BLaER1 treated with 17β-estradiol and CSF1 and Interleukin-3, amounts not matched to agents 10 nM and 100 nM (cell line): ENCODE data around the gene TM6SF1.
A peak's percentile ranks its signal among the peaks of the same experiment; 100 is the strongest.
"Not testable (repeated sequence)": the region's sequence is repeated elsewhere in the genome, so short reads cannot be mapped to it uniquely, and the experiment has no call there.

ENCODE experiments used
- H3K27ac ChIP-seq, 11 experiments: shearing (Covaris generic); formaldehyde crosslinking; 2 replicates each; pipeline ENCODE4 v1.8.1; 2022
- H3K27me3 ChIP-seq, 11 experiments: shearing (Covaris generic); formaldehyde crosslinking; 2 replicates each; pipeline ENCODE4 v1.8.1; 2022
- H3K36me3 ChIP-seq, 11 experiments: shearing (Covaris generic); formaldehyde crosslinking; 2 replicates each; pipeline ENCODE4 v1.8.1; 2022
- H3K4me1 ChIP-seq, 10 experiments: shearing (Covaris generic); formaldehyde crosslinking; 2 replicates each; pipeline ENCODE4 v1.8.1; 2022
- H3K4me2 ChIP-seq, 11 experiments: shearing (Covaris generic); formaldehyde crosslinking; 2 replicates each; pipeline ENCODE4 v1.8.1; 2022
- H3K4me3 ChIP-seq, 10 experiments: shearing (Covaris generic); formaldehyde crosslinking; 2 replicates each; pipeline ENCODE4 v1.8.1; 2022
- H3K9ac ChIP-seq, 11 experiments: shearing (Covaris generic); formaldehyde crosslinking; 2 replicates each; pipeline ENCODE4 v1.8.1; 2022
- H3K9me3 ChIP-seq, 11 experiments: shearing (Covaris generic); formaldehyde crosslinking; replicated peaks in 1 of 11; 2 replicates each; pipeline ENCODE4 v1.8.1; 2022
- H4K20me1 ChIP-seq, 11 experiments: shearing (Covaris generic); formaldehyde crosslinking; 2 replicates each; pipeline ENCODE4 v1.8.1; 2022
- Cebpa-rat ChIP-seq, 11 experiments: shearing (Covaris generic); IDR thresholded peaks; 2 replicates each; pipeline ENCODE4 v1.8.1; 2022

The TM6SF1 gene

DNA sequence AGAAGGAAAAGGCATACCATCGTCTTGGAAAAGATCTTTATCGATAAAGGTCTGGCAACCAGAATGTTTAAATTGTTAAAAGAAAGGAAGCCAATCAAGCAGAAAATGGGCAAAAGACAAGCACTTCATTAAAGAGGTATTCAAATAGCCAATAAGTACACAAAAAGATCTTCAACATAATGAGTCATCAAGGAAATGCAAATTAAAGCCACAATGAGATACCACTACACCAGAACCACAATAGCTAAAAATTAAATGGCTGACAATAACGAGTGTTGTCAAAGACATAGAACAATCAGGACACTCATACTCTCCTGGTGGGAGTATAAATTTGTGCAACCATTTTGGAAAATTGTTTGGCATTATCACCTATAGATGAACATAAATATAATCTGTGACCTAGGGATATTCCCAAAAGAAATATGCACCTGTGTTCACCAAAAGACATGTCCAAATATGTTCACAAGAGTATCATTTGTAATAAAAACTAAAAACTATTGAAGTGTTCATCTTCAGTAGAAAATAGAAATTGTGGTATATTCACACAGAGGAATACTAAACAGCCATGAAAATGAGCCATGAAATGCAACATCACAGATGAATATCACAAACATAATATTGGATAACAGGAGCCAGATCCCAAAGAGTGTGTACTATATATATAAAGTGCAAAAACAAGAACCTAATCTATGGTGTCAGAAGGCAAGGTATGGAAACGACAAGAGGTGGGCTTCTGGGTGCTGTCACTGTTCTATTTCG, 26.0 kb upstream of the TM6SF1 start:
- H3K27me3 ChIP-seq = no peaks in the 10 kb centered on the region
- no peak overlapping the region for H3K27ac ChIP-seq
- 0 out of 22 replicates have a peak overlapping the region, but pooled peaks of 1 of the 11 experiments have one; percentile 9 for H3K4me2 ChIP-seq
- peaks cover 0 to 16% (median 4%) of the 10 kb centered on the region in 10 experiments; a peak in 7 of 20 replicates for H3K4me1 ChIP-seq
- no peak overlapping the region for H3K4me3 ChIP-seq
- H4K20me1 ChIP-seq = no peaks in the 10 kb centered on the region
- no peak for TF ChIP-seq Cebpa-rat (IDR thresholded peaks at IDR 0.05)
- H3K9me3 ChIP-seq = 0 out of 22 replicates have a peak, but pooled peaks cover 0 to 3% (median 0%) of the 10 kb centered on the region in 11 experiments
- H3K9ac ChIP-seq = no peak overlapping the region
- no peaks in the 10 kb centered on the region for H3K36me3 ChIP-seq

DNA sequence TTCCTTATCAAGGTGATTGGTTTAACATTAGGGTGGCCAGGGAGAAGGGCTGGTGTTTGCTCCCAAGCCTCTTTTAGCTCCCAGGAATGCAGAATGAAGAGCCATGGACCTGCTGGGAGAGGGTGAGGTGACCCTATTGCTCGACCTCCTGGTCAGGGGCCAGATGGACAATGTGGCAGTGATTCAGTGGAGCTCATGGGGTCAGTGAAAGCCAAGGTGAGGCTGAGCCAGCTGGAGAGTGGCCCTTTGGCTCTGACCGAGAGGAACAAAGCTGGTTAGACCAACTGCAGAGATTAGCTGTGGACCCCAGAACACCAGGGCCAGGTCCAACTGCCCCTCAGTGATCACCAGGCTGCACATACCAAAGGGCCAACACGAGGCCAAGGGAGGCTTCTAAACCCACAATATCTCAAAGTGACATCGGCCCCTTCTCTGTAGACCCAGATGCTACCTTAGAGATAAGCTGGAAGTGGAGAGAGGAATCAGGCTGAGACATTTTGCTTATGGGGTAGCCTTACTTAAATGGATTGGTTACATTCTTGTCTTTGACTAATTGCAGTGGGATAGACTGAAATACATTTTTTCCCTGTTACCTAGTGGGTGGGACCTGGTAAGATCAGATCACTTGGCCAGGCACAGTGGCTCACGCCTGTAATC, 24.6 kb upstream of the TM6SF1 start:
- H4K20me1 ChIP-seq = no peaks in the 10 kb centered on the region
- H3K36me3 ChIP-seq = no peaks in the 10 kb centered on the region
- TF ChIP-seq Cebpa-rat (IDR thresholded peaks at IDR 0.05) = no peak
- H3K4me1 ChIP-seq = peaks cover 0 to 17% (median 5%) of the 10 kb centered on the region in 10 experiments; a peak in 7 of 20 replicates
- no peak overlapping the region for H3K4me3 ChIP-seq
- H3K27me3 ChIP-seq = no peaks in the 10 kb centered on the region
- H3K9ac ChIP-seq = no peak overlapping the region
- H3K27ac ChIP-seq = no peak overlapping the region
- H3K9me3 ChIP-seq = 0 out of 22 replicates have a peak, but pooled peaks cover 0 to 3% (median 0%) of the 10 kb centered on the region in 11 experiments
- no peak overlapping the region for H3K4me2 ChIP-seq

DNA sequence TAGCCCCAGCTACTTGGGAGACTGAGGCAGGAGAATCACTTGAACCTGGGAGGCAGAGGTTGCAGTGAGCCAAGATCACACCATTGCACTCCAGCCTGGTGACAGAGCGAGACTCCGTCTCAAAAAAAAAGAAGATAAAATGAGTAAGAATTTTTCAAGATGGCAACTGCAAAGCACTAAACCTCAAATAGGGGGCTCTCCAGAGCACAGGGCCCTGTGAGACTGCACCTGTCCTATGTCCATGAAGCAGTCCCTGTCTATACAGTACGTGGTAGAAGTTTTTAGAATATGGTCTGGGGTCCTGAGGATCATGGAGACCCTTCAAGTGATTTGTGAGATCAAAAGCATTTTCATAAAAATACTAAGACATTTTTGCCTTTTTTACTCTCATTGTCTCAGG, 22.0 kb upstream of the TM6SF1 start:
- H3K9me3 ChIP-seq, H3K27me3 ChIP-seq, H3K27ac ChIP-seq, H3K36me3 ChIP-seq, H3K9ac ChIP-seq, H3K4me3 ChIP-seq, H4K20me1 ChIP-seq: not testable (repeated sequence)
- Histone ChIP-seq H3K4me2 (0 out of 22 replicates have a peak overlapping the region, but pooled peaks of 1 of the 11 experiments have one; percentile 21), H3K4me1 (peaks cover 0 to 17% (median 5%) of the 10 kb centered on the region in 10 experiments; a peak in 7 of 20 replicates)

DNA sequence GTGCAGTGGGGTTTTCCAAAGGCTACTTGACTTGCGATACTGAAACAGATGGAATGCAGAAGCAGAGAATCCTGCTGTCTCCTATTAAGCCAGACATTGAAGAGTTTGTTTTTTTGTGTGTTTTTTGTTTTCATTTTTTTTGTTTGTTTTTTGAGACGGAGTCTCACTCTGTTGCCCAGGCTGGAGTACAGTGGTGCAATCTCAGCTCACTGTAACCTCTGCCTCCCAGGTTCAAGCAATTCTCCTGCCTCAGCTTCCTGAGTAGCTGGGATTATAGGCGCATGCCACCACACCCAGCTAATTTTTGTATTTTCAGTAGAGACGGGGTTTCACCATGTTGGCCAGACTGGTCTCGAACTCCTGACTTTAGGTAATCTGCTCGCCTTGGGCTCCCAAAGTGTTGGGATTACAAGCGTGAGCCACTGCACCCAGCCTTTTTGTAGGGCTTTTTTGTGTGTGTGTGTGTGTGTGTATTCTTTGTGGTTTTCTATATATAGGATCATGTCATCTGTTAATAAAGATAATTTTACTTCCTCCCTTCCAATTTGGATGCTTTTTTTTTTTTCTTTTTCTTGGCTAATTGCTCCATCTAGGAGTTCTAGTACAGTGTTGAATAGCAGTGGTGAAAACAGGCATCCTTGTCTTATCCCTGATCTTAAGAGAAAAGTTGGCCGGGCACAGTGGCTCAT, 21.4 kb upstream of the TM6SF1 start:
- not testable (repeated sequence) for H3K27ac ChIP-seq, H3K36me3 ChIP-seq, H3K9me3 ChIP-seq, H3K27me3 ChIP-seq, H3K4me3 ChIP-seq, H4K20me1 ChIP-seq, H3K9ac ChIP-seq
- peaks cover 0 to 17% (median 5%) of the 10 kb centered on the region in 10 experiments; a peak in 7 of 20 replicates for H3K4me1 ChIP-seq
- H3K4me2 ChIP-seq = peak overlapping the region in 8 of 11 experiments; percentile 3 to 43 (median 11); a peak in 1 of 22 replicates

DNA sequence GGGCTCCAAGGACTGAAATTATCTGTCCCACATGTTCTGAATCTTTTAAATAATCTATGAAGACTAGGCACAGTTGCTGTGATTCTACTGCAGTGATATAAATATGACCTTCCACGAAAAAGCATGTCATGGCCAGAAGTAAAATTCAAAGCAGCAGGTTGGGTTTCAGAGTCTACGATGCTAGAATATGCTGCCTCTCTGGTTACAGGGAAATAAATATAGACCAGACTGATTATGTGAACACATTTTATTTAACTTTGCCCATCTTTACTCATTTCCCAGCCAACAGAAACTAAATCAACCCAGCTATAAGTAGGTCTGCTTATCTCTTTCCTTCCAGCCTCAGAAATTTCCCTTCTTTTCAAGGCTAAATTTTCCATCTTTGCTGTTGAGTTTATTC, 19.9 kb upstream of the TM6SF1 start:
- Histone ChIP-seq H3K4me2 (no peak overlapping the region), H3K9me3 (0 out of 22 replicates have a peak, but pooled peaks cover 0 to 3% (median 0%) of the 10 kb centered on the region in 11 experiments), H3K36me3 (no peaks in the 10 kb centered on the region), H3K9ac (no peak overlapping the region), H3K4me1 (peaks cover 8 to 25% (median 16%) of the 10 kb centered on the region in 10 experiments), H3K27ac (no peak overlapping the region), H4K20me1 (no peaks in the 10 kb centered on the region), H3K27me3 (no peaks in the 10 kb centered on the region), H3K4me3 (no peak overlapping the region)
- no peak for TF ChIP-seq Cebpa-rat (IDR thresholded peaks at IDR 0.05)

DNA sequence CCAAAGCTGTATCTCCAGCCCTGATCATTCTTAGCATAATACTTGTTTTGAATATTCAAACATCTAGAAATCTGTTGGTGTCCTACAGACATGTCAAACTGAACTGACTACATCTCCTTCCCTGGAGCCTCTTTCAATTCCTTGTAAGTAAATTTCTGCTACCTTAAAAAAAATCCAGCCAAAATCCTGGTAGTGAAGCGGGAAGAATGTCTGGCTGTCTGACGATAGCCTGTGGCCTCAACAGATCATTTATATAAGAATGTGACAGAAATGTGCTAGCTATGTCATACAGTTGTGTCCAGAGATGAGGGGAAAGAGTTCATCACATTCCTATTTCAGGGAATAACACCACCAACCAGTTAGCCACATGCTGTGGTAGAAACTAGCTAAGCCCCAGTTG, 18.6 kb upstream of the TM6SF1 start:
- Histone ChIP-seq H3K27ac (no peak overlapping the region), H3K4me2 (no peak overlapping the region), H3K36me3 (no peaks in the 10 kb centered on the region), H3K4me1 (peaks cover 9 to 35% (median 18%) of the 10 kb centered on the region in 10 experiments), H4K20me1 (no peaks in the 10 kb centered on the region), H3K9me3 (0 out of 22 replicates have a peak, but pooled peaks cover 0 to 3% (median 0%) of the 10 kb centered on the region in 11 experiments), H3K27me3 (no peaks in the 10 kb centered on the region), H3K4me3 (no peak overlapping the region), H3K9ac (no peak overlapping the region)
- TF ChIP-seq Cebpa-rat (IDR thresholded peaks at IDR 0.05) = no peak

DNA sequence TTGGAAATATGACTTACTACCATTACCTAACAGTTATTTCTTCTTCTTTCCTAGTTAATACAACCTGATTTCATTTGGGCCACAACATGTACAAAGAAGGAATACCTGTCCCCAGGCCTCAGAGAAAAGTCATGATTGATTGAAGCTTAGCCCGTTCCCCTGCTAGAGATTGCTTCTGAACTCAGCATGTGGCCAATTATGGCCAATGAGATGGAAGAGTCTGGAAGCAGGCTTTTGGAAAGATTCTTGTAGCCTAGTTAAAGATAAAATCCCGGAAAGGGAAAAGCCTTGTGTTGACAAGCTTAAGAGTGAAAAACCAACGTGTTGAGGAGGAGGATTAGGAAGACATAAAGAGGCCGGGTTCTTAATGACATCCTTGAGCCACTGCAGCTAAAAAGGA, 17.0 kb upstream of the TM6SF1 start:
- Histone ChIP-seq H3K27ac (no peak overlapping the region), H3K4me1 (peaks cover 9 to 33% (median 18%) of the 10 kb centered on the region in 10 experiments), H3K4me2 (no peak overlapping the region), H3K27me3 (no peaks in the 10 kb centered on the region), H3K36me3 (no peaks in the 10 kb centered on the region), H3K4me3 (no peak overlapping the region), H3K9ac (no peak overlapping the region), H4K20me1 (no peaks in the 10 kb centered on the region), H3K9me3 (no peaks in the 10 kb centered on the region)
- no peak for TF ChIP-seq Cebpa-rat (IDR thresholded peaks at IDR 0.05)

DNA sequence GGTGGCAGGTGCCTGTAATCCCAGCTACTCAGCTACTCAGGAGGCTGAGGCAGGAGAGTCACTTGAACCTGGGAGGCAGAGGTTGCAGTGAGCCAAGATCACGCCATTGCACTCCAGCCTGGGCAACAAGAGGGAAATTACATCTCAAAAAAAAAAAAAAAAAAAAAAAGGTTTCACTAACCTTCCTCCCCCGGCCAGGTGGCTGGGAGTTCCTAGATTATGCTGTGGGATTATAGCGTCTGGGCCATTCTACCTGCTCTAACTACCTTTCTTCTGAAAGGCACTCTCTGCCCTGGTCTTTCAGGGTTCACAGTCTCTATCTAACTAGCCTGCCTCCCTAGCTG, 15.5 kb upstream of the TM6SF1 start:
- Histone ChIP-seq H3K4me2 (peak overlapping the region; percentile 40 to 80 (median 58)), H3K4me1 (peaks cover 9 to 23% (median 13%) of the 10 kb centered on the region in 10 experiments), H3K27ac (peak overlapping the region; percentile 20 to 72 (median 49); a peak in 17 of 22 replicates), H3K9ac (peak overlapping the region in 6 of 11 experiments; percentile 9 to 50 (median 34); a peak in 5 of 22 replicates)
- H4K20me1 ChIP-seq, H3K9me3 ChIP-seq, H3K4me3 ChIP-seq, H3K27me3 ChIP-seq, H3K36me3 ChIP-seq: not testable (repeated sequence)
